Caco-2 (cell line): ENCODE results near the gene RPL15. TPM values are rescaled to one million over a fixed set of nuclear protein-coding genes. Genes with fewer than 3 reads are reported as not detected.

Source experiments
- BruUV-seq: library from RNA; stranded (reverse); fragments of 400-500 nt; replicated peaks from 2 replicates; lab custom pipeline; 2021; lab: Mats Ljungman, UMichigan
- CTCF ChIA-PET: fragments of 300-600 bp; sonication (Branson Sonifier 250); formaldehyde crosslinking; loops from one replicate; lab custom pipeline; 2022; ENCODE audit warnings: antibody characterized with exemption; lab: Charles Lee
- POLR2A ChIA-PET: fragments of 300-600 bp; sonication (Branson Sonifier 250); formaldehyde crosslinking; loops from one replicate; lab custom pipeline; 2022; ENCODE audit warnings: antibody characterized with exemption; lab: Charles Lee
- DNase-seq, 2 experiments: peaks; one replicate each; pipeline versions ENCODE4 v3.0.0 to v3.0.0-alpha.2; 2020 to 2022
- H3K27me3 ChIP-seq: replicated peaks from 2 replicates; pipeline ENCODE4 v1.6.0; 2011; ENCODE audit warnings: low read length; ENCODE audit not compliant: control insufficient read depth, insufficient read depth
- H3K36me3 ChIP-seq: 2 replicates; pipeline ENCODE4 v1.5.1; 2011; ENCODE audit warnings: low read length; ENCODE audit not compliant: control insufficient read depth, insufficient read depth
- H3K4me1 ChIP-seq: fragments of 250-450 bp; sonication (Bioruptor Pico); 2 replicates; pipeline ENCODE4 v1.5.1; 2020; ENCODE audit warnings: mild to moderate bottlenecking
- H3K4me3 ChIP-seq: 2 replicates; pipeline ENCODE4 v1.5.1; 2011; ENCODE audit warnings: low read depth, mild to moderate bottlenecking, control low read depth, low read length
- H3K9me3 ChIP-seq: fragments of 250-450 bp; sonication (Bioruptor Pico); 2 replicates; pipeline ENCODE4 v1.5.1; 2020; ENCODE audit warnings: mild to moderate bottlenecking, moderate library complexity
- H3K27ac Mint-ChIP-seq: one replicate; pipeline ENCODE4 v1.8.0; 2022; ENCODE audit warnings: mixed read lengths; ENCODE audit not compliant: unreplicated experiment
- H3K27me3 Mint-ChIP-seq: one replicate; pipeline ENCODE4 v1.8.0; 2022; ENCODE audit warnings: mixed read lengths; ENCODE audit not compliant: insufficient read depth, unreplicated experiment
- H3K36me3 Mint-ChIP-seq: one replicate; pipeline ENCODE4 v1.8.0; 2022; ENCODE audit warnings: mild to moderate bottlenecking, mixed read lengths; ENCODE audit not compliant: insufficient read depth, unreplicated experiment
- H3K4me1 Mint-ChIP-seq: one replicate; pipeline ENCODE4 v1.8.0; 2022; ENCODE audit warnings: low read depth, mixed read lengths; ENCODE audit not compliant: unreplicated experiment
- H3K4me3 Mint-ChIP-seq: one replicate; pipeline ENCODE4 v1.8.0; 2022; ENCODE audit warnings: mild to moderate bottlenecking, moderate library complexity, mixed read lengths; ENCODE audit not compliant: unreplicated experiment
- H3K9me3 Mint-ChIP-seq: one replicate; pipeline ENCODE4 v1.8.0; 2022; ENCODE audit warnings: mixed read lengths; ENCODE audit not compliant: unreplicated experiment
- intact Hi-C: fragments of 100-400 bp; cut with micrococcal nuclease; formaldehyde crosslinking; loops from one replicate; pipeline ENCODE4 v1.10.0; 2022; ENCODE audit not compliant: unreplicated experiment
- total RNA-seq: library from RNA; stranded (reverse); gene quantifications from 2 replicates; pipeline ENCODE4 v1.2.3, GENCODE V29; 2022
- TF ChIP-seq, protein P1 (sequence below), 2 experiments: fragments of 200-600 bp in 1 of 2; IDR thresholded peaks; 1 replicate in 1 of 2; 2 replicates in 1 of 2; pipeline versions ENCODE4 v1.5.1 to v1.8.0; 2011 to 2022; ENCODE audit warnings: antibody characterized with exemption in 1 of 2, control low read depth in 1 of 2, inconsistent platforms in 1 of 2, low read depth in 1 of 2, low read length in 1 of 2, mild to moderate bottlenecking in 1 of 2, moderate library complexity in 1 of 2; ENCODE audit not compliant: insufficient read depth in 1 of 2, severe bottlenecking in 1 of 2, unreplicated experiment in 1 of 2

RPL15 gene
- total RNA-seq, 1 experiment from 2014 or later, result 1,698 TPM

DNA sequence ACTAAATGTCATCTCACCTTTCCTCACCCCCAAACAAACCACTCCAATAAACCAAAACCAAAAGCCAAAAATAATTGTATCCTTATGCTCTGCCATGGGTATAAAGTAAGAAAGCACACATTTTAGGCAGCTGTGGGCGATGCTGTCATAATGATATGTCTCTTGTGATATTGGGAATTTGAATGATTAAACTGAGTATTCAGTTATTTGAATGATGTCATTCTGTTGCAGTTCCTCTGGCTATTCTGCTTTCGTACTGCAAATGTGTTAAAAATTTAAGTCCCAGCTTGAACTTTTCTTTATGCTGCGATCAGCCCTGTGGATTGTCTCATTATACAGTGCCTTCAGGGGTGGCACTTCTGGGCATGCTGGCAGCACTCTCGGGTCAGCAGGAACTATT is 17.3 kb downstream of the RPL15 start:
- Histone ChIP-seq H3K4me3 (no peak overlapping the region), H3K9me3 (no peaks in the 10 kb centered on the region), H3K4me1 (no peaks in the 10 kb centered on the region), H3K27me3 (no peaks in the 10 kb centered on the region), H3K36me3 (no peaks in the 10 kb centered on the region)
- no peaks in the 10 kb centered on the region for H3K36me3 Mint-ChIP-seq
- no peak overlapping the region for H3K27ac Mint-ChIP-seq
- no peaks in the 10 kb centered on the region for H3K27me3 Mint-ChIP-seq
- H3K4me1 Mint-ChIP-seq, result no peaks in the 10 kb centered on the region
- POLR2A ChIA-PET, result no interaction called here
- H3K4me3 Mint-ChIP-seq, result no peak overlapping the region
- CTCF ChIA-PET, result no interaction called here
- H3K9me3 Mint-ChIP-seq, result peaks cover 7% of the 10 kb centered on the region
- TF ChIP-seq, protein P1, sequence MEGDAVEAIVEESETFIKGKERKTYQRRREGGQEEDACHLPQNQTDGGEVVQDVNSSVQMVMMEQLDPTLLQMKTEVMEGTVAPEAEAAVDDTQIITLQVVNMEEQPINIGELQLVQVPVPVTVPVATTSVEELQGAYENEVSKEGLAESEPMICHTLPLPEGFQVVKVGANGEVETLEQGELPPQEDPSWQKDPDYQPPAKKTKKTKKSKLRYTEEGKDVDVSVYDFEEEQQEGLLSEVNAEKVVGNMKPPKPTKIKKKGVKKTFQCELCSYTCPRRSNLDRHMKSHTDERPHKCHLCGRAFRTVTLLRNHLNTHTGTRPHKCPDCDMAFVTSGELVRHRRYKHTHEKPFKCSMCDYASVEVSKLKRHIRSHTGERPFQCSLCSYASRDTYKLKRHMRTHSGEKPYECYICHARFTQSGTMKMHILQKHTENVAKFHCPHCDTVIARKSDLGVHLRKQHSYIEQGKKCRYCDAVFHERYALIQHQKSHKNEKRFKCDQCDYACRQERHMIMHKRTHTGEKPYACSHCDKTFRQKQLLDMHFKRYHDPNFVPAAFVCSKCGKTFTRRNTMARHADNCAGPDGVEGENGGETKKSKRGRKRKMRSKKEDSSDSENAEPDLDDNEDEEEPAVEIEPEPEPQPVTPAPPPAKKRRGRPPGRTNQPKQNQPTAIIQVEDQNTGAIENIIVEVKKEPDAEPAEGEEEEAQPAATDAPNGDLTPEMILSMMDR (IDR thresholded peaks at IDR 0.05; ENCODE audit: insufficient read depth in 1 of 2, low read depth in 1 of 2, low read length in 1 of 2, severe bottlenecking in 1 of 2, unreplicated experiment in 1 of 2), result no peak
- no TSS peak for BruUV-seq
- intact Hi-C loops, result no loop called here
- no peak for DNase-seq

DNA sequence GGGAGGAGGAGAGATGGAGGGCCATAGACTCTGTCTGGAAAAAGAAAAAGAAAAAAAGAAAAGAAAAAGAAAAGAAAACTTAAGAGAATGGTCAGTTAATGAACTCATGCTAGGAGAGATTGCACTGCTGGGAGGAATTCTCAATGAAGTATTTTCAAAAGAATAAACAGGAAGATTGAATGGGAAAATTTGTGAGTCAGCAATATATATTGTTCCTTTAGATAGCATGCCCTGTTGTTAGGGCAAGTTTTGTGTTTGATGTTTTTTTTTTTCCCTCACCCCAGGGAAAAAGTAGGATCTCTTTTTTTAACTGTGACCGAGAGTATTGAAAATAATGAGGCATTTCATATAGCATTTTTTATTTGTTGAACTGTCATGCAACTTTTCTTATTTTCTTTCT is 20.4 kb downstream of the RPL15 start:
- Histone ChIP-seq H3K4me3 (no peak overlapping the region), H3K4me1 (no peaks in the 10 kb centered on the region), H3K36me3 (no peaks in the 10 kb centered on the region), H3K9me3 (no peaks in the 10 kb centered on the region), H3K27me3 (no peaks in the 10 kb centered on the region)
- ChIA-PET POLR2A (no interaction called here), CTCF (no interaction called here)
- peaks cover 9% of the 10 kb centered on the region for H3K9me3 Mint-ChIP-seq
- no peak for DNase-seq
- intact Hi-C loops, result no loop called here
- no peaks in the 10 kb centered on the region for H3K4me1 Mint-ChIP-seq
- H3K27ac Mint-ChIP-seq, result no peak overlapping the region
- BruUV-seq, result no TSS peak
- H3K27me3 Mint-ChIP-seq, result no peaks in the 10 kb centered on the region
- no peak overlapping the region for H3K4me3 Mint-ChIP-seq
- no peaks in the 10 kb centered on the region for H3K36me3 Mint-ChIP-seq
- TF ChIP-seq, protein P1 (IDR thresholded peaks at IDR 0.05; ENCODE audit: insufficient read depth in 1 of 2, low read depth in 1 of 2, low read length in 1 of 2, severe bottlenecking in 1 of 2, unreplicated experiment in 1 of 2), result no peak

DNA sequence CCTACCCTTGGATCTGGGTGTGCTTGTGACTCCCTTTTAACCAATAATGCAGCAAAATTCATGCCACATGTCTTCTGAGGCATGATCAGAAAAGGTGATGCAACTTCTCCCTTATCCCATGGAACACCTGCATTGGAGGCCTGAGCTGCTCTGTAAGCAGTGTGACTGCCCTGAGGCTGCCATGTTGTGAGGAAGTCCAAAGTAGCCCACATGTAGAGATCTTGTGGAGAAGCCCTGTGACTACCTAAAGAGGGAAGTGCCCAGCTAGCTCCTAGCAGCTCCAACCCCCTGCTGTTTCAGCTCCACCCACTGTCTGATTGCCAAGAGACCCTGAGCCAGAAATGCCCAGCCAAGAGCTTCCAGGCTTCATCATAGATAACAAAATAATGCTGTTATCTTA is 21.8 kb downstream of the RPL15 start:
- no peak overlapping the region for H3K27ac Mint-ChIP-seq
- POLR2A ChIA-PET, result no interaction called here
- TF ChIP-seq, protein P1 (IDR thresholded peaks at IDR 0.05; ENCODE audit: insufficient read depth in 1 of 2, low read depth in 1 of 2, low read length in 1 of 2, severe bottlenecking in 1 of 2, unreplicated experiment in 1 of 2), result no peak
- intact Hi-C loops, result no loop called here
- no peak overlapping the region for H3K4me3 ChIP-seq
- DNase-seq, result no peak
- peaks cover 9% of the 10 kb centered on the region for H3K9me3 Mint-ChIP-seq
- no peaks in the 10 kb centered on the region for H3K4me1 ChIP-seq
- no peaks in the 10 kb centered on the region for H3K27me3 Mint-ChIP-seq
- no peaks in the 10 kb centered on the region for H3K36me3 ChIP-seq
- no peak overlapping the region for H3K4me3 Mint-ChIP-seq
- H3K9me3 ChIP-seq, result no peaks in the 10 kb centered on the region
- CTCF ChIA-PET, result no interaction called here
- no TSS peak for BruUV-seq
- H3K36me3 Mint-ChIP-seq, result no peaks in the 10 kb centered on the region
- H3K4me1 Mint-ChIP-seq, result peaks cover 4% of the 10 kb centered on the region
- no peaks in the 10 kb centered on the region for H3K27me3 ChIP-seq
